ENCODE measurements around the gene ITGB3BP.

DNA sequence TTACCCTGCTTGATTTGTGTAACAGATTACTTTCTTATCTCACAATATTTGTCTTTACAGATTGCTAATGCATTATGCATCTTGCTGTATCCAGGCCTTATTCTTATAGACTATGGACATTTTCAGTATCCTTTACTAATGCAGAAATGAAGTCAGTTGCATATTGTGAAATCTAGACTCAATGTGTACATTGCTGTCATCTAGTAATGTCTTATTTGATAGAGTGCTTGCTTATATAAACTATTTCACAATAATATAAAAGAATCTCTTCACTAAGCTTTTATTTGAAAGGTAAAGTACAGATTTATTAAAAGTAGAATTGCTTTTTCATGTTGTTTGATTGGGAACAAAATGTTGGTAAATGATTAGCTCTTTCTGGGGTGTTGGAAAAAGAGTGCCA, 116.0 kb downstream of the ITGB3BP start:
- no peak for TF ChIP-seq CTCF (CRISPR knock-in tag; IDR thresholded peaks at IDR 0.05)
- TF ChIP-seq, protein P1, sequence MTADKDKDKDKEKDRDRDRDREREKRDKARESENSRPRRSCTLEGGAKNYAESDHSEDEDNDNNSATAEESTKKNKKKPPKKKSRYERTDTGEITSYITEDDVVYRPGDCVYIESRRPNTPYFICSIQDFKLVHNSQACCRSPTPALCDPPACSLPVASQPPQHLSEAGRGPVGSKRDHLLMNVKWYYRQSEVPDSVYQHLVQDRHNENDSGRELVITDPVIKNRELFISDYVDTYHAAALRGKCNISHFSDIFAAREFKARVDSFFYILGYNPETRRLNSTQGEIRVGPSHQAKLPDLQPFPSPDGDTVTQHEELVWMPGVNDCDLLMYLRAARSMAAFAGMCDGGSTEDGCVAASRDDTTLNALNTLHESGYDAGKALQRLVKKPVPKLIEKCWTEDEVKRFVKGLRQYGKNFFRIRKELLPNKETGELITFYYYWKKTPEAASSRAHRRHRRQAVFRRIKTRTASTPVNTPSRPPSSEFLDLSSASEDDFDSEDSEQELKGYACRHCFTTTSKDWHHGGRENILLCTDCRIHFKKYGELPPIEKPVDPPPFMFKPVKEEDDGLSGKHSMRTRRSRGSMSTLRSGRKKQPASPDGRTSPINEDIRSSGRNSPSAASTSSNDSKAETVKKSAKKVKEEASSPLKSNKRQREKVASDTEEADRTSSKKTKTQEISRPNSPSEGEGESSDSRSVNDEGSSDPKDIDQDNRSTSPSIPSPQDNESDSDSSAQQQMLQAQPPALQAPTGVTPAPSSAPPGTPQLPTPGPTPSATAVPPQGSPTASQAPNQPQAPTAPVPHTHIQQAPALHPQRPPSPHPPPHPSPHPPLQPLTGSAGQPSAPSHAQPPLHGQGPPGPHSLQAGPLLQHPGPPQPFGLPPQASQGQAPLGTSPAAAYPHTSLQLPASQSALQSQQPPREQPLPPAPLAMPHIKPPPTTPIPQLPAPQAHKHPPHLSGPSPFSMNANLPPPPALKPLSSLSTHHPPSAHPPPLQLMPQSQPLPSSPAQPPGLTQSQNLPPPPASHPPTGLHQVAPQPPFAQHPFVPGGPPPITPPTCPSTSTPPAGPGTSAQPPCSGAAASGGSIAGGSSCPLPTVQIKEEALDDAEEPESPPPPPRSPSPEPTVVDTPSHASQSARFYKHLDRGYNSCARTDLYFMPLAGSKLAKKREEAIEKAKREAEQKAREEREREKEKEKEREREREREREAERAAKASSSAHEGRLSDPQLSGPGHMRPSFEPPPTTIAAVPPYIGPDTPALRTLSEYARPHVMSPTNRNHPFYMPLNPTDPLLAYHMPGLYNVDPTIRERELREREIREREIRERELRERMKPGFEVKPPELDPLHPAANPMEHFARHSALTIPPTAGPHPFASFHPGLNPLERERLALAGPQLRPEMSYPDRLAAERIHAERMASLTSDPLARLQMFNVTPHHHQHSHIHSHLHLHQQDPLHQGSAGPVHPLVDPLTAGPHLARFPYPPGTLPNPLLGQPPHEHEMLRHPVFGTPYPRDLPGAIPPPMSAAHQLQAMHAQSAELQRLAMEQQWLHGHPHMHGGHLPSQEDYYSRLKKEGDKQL (CRISPR knock-in tag; IDR thresholded peaks at IDR 0.05; ENCODE audit: low read depth): no peak
- TF ChIP-seq CBX2 (IDR thresholded peaks at IDR 0.05; ENCODE audit: low read depth, low read length): no peak
- TF ChIP-seq CBX2 (CRISPR knock-in tag; IDR thresholded peaks at IDR 0.05; ENCODE audit: low read depth): no peak
- TF ChIP-seq SMC3 (IDR thresholded peaks at IDR 0.05; ENCODE audit: low read length): no peak
- TF ChIP-seq ZMYM2 (CRISPR knock-in tag; IDR thresholded peaks at IDR 0.05): no peak
- TF ChIP-seq, protein P2, sequence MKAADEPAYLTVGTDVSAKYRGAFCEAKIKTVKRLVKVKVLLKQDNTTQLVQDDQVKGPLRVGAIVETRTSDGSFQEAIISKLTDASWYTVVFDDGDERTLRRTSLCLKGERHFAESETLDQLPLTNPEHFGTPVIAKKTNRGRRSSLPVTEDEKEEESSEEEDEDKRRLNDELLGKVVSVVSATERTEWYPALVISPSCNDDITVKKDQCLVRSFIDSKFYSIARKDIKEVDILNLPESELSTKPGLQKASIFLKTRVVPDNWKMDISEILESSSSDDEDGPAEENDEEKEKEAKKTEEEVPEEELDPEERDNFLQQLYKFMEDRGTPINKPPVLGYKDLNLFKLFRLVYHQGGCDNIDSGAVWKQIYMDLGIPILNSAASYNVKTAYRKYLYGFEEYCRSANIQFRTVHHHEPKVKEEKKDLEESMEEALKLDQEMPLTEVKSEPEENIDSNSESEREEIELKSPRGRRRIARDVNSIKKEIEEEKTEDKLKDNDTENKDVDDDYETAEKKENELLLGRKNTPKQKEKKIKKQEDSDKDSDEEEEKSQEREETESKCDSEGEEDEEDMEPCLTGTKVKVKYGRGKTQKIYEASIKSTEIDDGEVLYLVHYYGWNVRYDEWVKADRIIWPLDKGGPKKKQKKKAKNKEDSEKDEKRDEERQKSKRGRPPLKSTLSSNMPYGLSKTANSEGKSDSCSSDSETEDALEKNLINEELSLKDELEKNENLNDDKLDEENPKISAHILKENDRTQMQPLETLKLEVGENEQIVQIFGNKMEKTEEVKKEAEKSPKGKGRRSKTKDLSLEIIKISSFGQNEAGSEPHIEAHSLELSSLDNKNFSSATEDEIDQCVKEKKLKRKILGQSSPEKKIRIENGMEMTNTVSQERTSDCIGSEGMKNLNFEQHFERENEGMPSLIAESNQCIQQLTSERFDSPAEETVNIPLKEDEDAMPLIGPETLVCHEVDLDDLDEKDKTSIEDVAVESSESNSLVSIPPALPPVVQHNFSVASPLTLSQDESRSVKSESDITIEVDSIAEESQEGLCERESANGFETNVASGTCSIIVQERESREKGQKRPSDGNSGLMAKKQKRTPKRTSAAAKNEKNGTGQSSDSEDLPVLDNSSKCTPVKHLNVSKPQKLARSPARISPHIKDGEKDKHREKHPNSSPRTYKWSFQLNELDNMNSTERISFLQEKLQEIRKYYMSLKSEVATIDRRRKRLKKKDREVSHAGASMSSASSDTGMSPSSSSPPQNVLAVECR (CRISPR knock-in tag; IDR thresholded peaks at IDR 0.05; ENCODE audit: borderline replicate concordance): no peak
- no peak for TF ChIP-seq ZNF18 (CRISPR knock-in tag; IDR thresholded peaks at IDR 0.05; ENCODE audit: insufficient replicate concordance)
- no peak for TF ChIP-seq MAFK (conservative IDR thresholded peaks at IDR 0.05 in 1 of 2, IDR thresholded peaks at IDR 0.05 in 1 of 2; ENCODE audit: low read length in 2 of 2)
- no peak for TF ChIP-seq JUNB (CRISPR knock-in tag; IDR thresholded peaks at IDR 0.05; ENCODE audit: borderline replicate concordance)
- TF ChIP-seq TAF1 (CRISPR knock-in tag; IDR thresholded peaks at IDR 0.05): no peak
- TF ChIP-seq NFKB2 (CRISPR knock-in tag; IDR thresholded peaks at IDR 0.05; ENCODE audit: borderline replicate concordance): no peak
- no peak for TF ChIP-seq FOXA3 (CRISPR knock-in tag; IDR thresholded peaks at IDR 0.05)
- no peak for TF ChIP-seq PREB (CRISPR knock-in tag; IDR thresholded peaks at IDR 0.05)
- TF ChIP-seq EZH2 (conservative IDR thresholded peaks at IDR 0.05; ENCODE audit: low read depth, low read length): no peak
